NCI-H2029 (cell line): ENCODE data around the gene MICALL2.

Experiments used
- DNase-seq: peaks from one replicate; lab custom pipeline; 2025; lab: John Stamatoyannopoulos, UW

Gene MICALL2

DNA sequence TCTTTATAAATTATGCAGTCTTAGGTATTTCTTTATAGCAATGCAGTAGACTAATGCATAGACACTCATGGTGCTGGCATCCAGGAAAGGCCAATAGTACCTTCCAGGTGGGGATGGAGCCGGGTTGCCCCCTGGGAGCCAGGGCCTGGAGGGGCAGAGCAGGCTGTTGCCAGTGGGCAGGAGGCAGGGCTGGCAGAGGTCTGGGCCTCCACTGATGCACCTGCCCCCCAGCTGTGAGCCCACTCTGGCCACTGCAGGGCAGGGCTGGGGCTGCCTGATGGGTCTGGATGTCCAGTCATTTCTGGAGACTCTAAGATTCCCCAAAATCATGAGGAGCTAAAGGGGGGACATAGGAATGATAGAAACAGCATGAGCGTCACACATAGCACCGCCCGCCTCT is 66.7 kb downstream of the MICALL2 start:
- no peak for DNase-seq

GRCh38 chr7:1391449-1391848 is 67.8 kb downstream of the MICALL2 start:
- DNase-seq: no peak

- no peak for DNase-seq
These were observed 70.5 kb downstream of the MICALL2 start for GRCh38 chr7:1388703-1389335.

- no peak for DNase-seq
These were observed 71.1 kb downstream of the MICALL2 start for GRCh38 chr7:1388021-1388702.

DNA sequence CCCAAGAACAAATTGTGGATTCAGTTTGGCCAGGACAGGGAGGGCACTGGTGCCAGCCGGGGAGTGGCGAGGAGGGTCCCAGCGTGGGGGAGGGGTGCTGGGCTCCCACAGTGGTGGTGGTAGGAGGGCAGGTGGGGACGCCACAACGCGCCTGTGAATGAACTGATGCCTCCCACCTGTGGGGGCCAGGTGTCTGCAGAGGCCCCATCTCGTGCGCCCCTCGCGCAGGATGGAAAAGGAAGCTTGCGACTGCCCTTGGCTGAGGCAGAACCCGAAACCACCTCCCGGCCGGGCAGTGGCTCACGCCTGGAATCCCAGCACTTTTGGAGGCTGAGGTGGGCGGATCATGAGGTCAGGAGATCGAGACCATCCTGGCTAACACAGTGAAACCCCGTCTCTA is 72.0 kb downstream of the MICALL2 start:
- no peak for DNase-seq

DNA sequence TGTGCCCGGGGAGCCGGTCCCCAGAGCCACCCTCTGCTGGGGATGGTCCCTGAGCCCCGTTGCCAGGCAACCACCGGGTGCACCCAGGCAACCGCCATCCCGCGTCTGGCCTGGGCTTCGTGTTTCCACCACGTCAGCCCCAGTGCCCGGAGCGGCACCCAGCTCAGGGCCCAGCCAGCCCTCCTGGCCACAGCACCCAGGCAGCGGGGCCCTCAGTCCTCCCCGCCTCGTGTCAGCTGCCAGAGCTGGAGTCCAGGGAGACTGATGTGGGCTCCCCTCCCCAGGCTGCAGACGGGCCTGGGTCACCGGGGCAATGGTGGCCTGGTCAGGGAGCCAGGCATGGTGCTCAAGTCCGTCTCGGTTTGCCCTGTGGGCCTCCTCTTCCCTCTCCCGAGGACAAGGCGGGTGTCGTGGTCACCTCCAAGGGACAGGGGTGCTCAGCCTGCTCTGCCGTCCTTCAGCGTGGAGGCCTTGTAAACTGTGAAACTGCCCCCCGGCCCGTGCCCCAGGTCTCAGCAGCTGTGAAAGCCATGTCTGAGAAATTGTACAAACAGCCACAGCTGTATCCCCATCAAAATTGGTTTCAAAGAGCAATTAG is 72.5 kb downstream of the MICALL2 start:
- DNase-seq: no peak

DNA sequence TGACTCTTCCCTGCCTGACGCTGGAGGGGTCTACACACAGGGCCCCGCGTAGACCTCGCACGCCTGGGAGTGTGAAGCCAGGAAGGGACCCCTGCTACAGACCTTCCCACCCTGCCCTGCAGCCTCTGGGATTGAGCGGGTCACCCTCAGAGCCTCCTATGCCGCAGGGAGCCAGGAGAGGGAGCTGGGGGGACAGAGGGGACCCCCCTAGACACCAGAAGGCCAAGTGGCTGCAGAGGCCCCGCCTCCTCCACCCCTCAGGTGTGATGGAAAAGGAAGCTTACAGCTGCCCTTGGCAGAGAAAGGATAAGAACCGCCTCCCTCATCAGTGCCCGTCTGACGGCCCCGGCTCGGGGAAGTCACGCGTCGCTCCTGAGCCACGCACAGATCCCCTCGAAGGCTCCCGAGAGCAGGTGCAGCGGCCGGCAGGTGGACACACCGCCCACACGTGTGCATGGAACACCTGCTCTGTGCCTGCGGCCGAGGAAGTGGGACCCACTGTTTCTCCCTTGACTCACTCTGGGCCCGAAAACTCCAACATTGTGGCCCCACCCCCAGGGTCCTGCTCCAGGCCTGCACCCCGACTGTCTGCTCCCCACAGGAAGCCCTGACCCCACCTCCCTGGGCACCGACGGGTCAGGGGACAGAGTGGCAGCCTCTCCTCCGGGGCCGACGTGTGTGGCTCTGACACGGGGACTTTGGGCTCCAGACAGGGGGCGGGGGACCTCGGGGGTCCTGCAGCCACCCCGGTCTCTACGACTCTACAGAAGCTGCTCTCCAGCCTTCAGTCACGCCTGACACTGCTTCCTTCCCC is 73.3 kb downstream of the MICALL2 start:
- no peak for DNase-seq

DNA sequence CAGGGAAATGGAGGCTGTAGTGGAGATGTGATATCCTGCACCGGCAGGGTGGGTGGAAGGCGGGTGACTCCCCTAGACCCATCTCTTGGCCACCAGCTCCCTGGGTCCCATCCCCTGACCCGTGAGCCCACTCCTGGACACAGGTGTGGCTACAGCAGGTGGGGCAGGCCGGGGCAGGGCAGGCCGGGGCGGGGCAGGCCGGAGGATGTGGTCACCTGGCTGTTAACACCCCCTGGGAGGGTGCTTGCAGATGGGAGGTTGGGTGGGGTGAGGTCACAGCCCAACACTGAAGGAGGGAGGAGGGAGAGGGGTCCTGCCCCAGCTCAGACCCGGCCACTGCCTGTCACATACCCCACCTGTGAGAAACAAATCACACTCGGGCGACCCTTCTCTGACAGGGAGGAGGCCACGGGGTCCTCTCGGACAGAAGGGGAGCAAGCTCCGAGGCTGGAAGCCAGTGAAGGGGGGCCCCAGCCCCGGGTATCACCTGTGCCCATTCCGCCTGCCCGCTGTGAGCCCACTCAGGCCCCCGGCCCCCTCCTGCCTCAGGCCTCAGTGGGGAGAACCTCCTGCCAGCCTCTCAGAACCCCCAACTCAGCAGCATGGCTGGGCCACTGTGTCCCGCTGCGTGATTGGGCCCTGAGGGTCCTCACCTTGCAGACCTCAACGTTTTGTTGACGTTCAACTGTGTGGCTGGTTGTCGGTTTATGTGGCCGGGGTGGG is 74.0 kb downstream of the MICALL2 start:
- DNase-seq: no peak
